Uterus (tissue), 2 donors: ENCODE measurements around the gene BRK1.
"Not testable (repeated sequence)": the region's sequence is repeated elsewhere in the genome, so short reads cannot be mapped to it uniquely, and the experiment has no call there.

ENCODE experiments used
- CTCF ChIP-seq, 4 experiments: fragments of 200-600 bp in 2 of 4; fragments of 450-650 bp in 2 of 4; sonication (generic) in 2 of 4; IDR thresholded peaks; one replicate each; pipeline ENCODE4 v1.5.1; 2016 to 2019; ENCODE audit warnings: antibody characterized with exemption in 4 of 4, mild to moderate bottlenecking in 2 of 4, moderate library complexity in 1 of 4
- POLR2A ChIP-seq, 2 donors: fragments of 450-650 bp; IDR thresholded peaks; one replicate each; pipeline ENCODE4 v1.6.1; 2016; ENCODE audit warnings: antibody characterized with exemption in 2 of 2, mild to moderate bottlenecking in 1 of 2, moderate library complexity in 1 of 2

GRCh38 chr3:10158555-10158954 is 43.1 kb downstream of the BRK1 start:
- TF ChIP-seq CTCF, POLR2A (IDR thresholded peaks at IDR 0.05): not testable (repeated sequence)
